ENCODE data around the gene MINDY3. TPM values are rescaled to one million over a fixed set of nuclear protein-coding genes. Genes with fewer than 3 reads are reported as not detected.

The MINDY3 gene
- total RNA-seq, 1 experiment from 2014 or later, result 14.9 TPM

DNA sequence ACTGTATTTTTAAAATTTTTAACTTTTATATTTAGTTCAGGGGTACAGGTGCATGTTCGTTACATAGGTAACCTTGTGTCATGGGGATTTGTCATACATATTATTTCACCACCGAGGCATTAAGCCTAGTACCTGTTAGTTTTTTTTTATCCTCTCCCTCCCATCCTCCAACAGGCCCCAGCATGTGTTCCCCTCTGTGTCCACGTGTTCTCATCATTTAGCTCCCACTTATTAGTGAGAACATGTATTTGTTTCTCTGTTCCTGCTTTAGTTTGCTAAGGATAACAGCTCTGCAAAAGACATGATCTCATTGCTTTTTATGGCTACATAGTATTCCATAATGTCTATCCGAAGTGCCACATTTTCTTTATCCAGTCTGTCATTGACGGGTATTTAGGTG, 118.2 kb downstream of the MINDY3 start:
- Mint-ChIP-seq H3K4me1 (peaks cover 7 to 11% of the 10 kb centered on the region in 2 experiments; a peak in 3 of 4 replicates), H3K4me3 (no peak overlapping the region), H3K27me3 (ENCODE audit: low read depth) (peaks cover 8% of the 10 kb centered on the region), H3K36me3 (ENCODE audit: insufficient read depth in 1 of 3, low read depth in 3 of 3) (no peaks in the 10 kb centered on the region), H3K9me3 (no peaks in the 10 kb centered on the region), H3K27ac (no peak overlapping the region)
- Histone ChIP-seq H3K4me2 (ENCODE audit: insufficient read depth, insufficient read length, low read length) (no peak overlapping the region), H4K8ac (replicated peaks; ENCODE audit: insufficient read length, low read depth, low read length) (no peak overlapping the region), H3K23me2 (ENCODE audit: insufficient read length, low read depth, low read length, poor library complexity, severe bottlenecking) (no peaks in the 10 kb centered on the region), H3K4me1 (ENCODE audit: insufficient read depth, low read length) (no peaks in the 10 kb centered on the region), H3K9ac (ENCODE audit: extremely low read depth, insufficient read length, low read length) (no peak overlapping the region), H3K56ac (ENCODE audit: insufficient read length, low read depth, low read length) (no peak overlapping the region), H3K27ac (ENCODE audit: insufficient read length, low read depth, low read length) (no peak overlapping the region), H2AK5ac (ENCODE audit: insufficient read length, low read length) (no peak overlapping the region), H2AFZ (ENCODE audit: low read length) (no peak overlapping the region), H3K79me2 (ENCODE audit: insufficient read depth, low read length) (no peaks in the 10 kb centered on the region), H2BK12ac (ENCODE audit: insufficient read length, low read depth, low read length) (no peak overlapping the region), H3K4ac (ENCODE audit: low read depth, low read length) (no peak overlapping the region), H2BK20ac (ENCODE audit: low read depth, low read length, poor library complexity, severe bottlenecking) (no peak overlapping the region), H3T11ph (ENCODE audit: low read length) (no peak overlapping the region), H2BK120ac (ENCODE audit: low read depth, low read length, poor library complexity, severe bottlenecking) (no peak overlapping the region), H2BK5ac (ENCODE audit: insufficient read length, low read length) (no peak overlapping the region), H4K5ac (ENCODE audit: insufficient read length, low read depth, low read length) (no peak overlapping the region), H3K23ac (ENCODE audit: insufficient read length, low read depth, low read length) (no peak overlapping the region), H4K20me1 (ENCODE audit: control insufficient read depth, insufficient read depth, insufficient read length) (no peaks in the 10 kb centered on the region), H3K79me1 (ENCODE audit: insufficient read depth, low read depth, low read length, poor library complexity, severe bottlenecking) (no peaks in the 10 kb centered on the region), H3K14ac (ENCODE audit: insufficient read depth, low read length) (no peak overlapping the region), H4K91ac (ENCODE audit: insufficient read length, low read depth, low read length) (no peak overlapping the region), H3K9me3 (ENCODE audit: control insufficient read depth, low read depth, low read length) (no peaks in the 10 kb centered on the region), H3K18ac (ENCODE audit: insufficient read length, low read depth, low read length) (no peak overlapping the region), H3K27me3 (ENCODE audit: insufficient read depth, low read length) (no peaks in the 10 kb centered on the region), H2BK15ac (ENCODE audit: low read depth, low read length) (no peak overlapping the region)
- WGBS (ENCODE audit: extremely low coverage, insufficient read length, low lambda C conversion rate), result no CpG with 5 or more reads among the region's 5 CpGs
- no peak for TF ChIP-seq CTCF (conservative IDR thresholded peaks at IDR 0.05)
- no peak for DNase-seq
